NCI-H82 treated with DMSO at 0.1 percent for 48 hours (cell line): ENCODE measurements around the gene PNPLA2.
A peak's percentile ranks its signal among the peaks of the same experiment; 100 is the strongest.

ENCODE experiments used
- DNase-seq: peaks from one replicate; lab custom pipeline; 2025; ENCODE audit not compliant: unreplicated experiment; lab: John Stamatoyannopoulos, UW

PNPLA2 gene

DNA sequence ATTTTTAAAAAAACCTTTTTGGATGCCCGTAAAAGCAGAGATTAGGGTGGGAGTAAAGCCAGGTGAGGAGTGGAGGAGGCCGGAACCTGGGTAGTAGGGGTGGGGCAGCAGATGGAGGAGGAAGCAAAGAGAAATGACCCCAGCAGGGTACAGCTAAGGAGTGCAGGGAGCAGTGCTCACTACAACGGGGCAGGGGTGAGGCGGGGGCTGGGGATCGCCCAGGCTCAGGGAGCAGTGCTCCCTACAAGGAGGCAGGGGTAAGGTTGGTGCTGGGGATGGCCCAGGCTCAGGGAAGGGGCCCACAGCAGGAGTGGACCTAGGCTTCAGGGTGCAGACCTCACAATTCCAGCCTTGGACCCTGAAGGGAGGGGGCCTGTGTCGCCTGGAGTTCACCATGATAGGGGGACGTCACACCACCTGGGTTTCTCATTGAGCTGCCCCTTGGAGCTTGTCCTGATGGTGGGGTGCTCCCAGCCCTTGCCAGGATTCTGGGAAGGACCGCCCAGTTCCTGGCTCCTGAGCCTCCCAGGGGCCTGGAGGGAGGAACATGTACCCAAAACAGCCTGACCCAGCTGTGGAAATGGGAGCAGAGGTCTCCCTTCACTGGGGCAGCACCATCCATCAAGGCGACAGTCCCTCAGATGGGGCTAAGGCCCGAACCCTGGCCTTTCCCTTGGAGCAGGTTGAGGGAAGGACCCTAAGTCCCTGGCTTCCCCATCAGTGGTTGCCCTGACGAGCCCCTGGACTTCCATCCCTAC, 2.9 kb upstream of the PNPLA2 start:
- DNase-seq = no peak

GRCh38 chr11:816433-816779, 2.3 kb upstream of the PNPLA2 start:
- no peak for DNase-seq

GRCh38 chr11:819129-819931, 616 bp downstream of the PNPLA2 start:
- peak; percentile 59 for DNase-seq

- DNase-seq = peak; percentile 24
These were observed 1.4 kb downstream of the PNPLA2 start for GRCh38 chr11:819943-820649.

GRCh38 chr11:820655-821511, 2.2 kb downstream of the PNPLA2 start:
- DNase-seq = no peak

GRCh38 chr11:821512-822371, 3.0 kb downstream of the PNPLA2 start:
- no peak for DNase-seq

GRCh38 chr11:823441-824291, 5.0 kb downstream of the PNPLA2 start:
- DNase-seq = no peak

DNA sequence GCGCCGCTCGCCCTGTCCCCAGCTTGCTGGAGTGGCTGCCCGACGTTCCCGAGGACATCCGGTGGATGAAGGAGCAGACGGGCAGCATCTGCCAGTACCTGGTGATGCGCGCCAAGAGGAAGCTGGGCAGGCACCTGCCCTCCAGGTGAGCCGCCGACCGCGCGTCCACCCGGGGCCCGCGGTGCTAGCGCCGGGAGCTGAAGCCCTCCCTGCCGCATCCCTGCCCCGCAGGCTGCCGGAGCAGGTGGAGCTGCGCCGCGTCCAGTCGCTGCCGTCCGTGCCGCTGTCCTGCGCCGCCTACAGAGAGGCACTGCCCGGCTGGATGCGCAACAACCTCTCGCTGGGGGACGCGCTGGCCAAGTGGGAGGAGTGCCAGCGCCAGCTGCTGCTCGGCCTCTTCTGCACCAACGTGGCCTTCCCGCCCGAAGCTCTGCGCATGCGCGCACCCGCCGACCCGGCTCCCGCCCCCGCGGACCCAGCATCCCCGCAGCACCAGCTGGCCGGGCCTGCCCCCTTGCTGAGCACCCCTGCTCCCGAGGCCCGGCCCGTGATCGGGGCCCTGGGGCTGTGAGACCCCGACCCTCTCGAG, 5.7 kb downstream of the PNPLA2 start:
- no peak for DNase-seq

DNA sequence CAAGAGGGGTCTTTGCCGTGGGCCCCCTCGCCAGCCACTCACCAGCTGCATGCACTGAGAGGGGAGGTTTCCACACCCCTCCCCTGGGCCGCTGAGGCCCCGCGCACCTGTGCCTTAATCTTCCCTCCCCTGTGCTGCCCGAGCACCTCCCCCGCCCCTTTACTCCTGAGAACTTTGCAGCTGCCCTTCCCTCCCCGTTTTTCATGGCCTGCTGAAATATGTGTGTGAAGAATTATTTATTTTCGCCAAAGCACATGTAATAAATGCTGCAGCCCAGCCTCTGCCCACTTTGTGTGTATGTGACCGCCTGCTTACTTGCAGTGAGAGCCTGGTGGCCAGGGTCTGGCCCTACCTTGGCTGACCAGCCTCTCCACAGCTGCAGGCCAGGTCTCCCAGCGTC, 6.2 kb downstream of the PNPLA2 start:
- no peak for DNase-seq

GRCh38 chr11:825366-826226, 6.9 kb downstream of the PNPLA2 start:
- no peak for DNase-seq

- DNase-seq = no peak
These were observed 7.5 kb downstream of the PNPLA2 start for GRCh38 chr11:826227-826621.

DNA sequence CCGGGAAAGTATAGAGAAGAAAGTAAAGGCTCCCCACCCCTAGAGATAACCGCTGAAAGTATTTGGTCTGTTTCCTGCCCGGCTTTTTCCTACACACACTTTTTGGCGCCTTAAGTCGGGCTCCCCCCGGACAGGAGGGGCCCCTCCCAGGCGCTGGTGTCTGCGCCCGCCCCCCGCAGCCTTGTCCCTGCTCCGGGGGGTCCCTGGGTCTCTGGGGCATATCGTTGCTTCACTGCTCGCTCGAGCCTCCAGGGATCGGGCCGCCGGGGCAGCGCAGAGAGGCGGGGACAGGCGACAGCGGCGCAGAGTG, 8.1 kb downstream of the PNPLA2 start:
- DNase-seq = no peak

DNA sequence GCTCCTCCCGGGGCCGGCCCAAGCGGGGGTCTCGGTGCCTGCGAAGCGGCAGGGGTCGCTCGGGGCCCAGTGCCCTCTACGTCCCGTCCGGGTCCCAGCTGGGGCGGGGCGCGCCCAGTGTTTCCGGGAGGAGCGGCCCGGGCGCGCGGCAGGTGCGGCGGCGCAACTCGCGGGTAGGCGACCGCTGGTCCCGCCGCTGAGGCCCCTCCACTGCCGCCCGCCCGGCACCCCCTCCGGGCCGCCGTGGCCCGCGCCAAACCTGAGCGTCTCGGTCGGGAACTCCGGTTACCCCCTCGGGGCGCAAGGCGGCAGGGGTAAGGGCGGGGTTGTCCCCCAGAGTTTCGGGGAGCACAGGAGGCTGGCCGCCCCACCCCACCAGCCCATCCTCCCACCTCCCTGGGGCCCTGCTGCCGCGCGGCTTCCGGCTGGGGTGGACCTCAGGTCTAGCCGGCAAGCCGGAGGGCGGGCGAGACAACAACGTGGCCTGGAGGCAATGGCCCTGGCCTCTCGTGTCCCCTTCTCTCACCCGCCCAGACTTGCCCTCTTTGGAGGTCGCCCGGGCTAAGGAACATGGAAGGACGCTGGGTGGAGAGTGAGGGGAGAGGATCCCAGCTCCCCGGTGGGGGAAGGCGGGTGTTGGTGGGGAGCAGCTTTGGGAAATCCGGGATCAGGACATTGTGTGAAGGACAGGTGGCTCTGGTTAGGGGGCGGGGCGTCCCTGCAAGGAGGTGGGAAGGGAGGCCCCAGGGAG, 8.6 kb downstream of the PNPLA2 start:
- DNase-seq = no peak

- no peak for DNase-seq
These were observed 9.1 kb downstream of the PNPLA2 start, which contains the start of gene CRACR2B for GRCh38 chr11:827897-828192. Gene CRACR2B (plus strand): TSS chr11:827919. CDS start chr11:828608, 689 bp downstream.

DNA sequence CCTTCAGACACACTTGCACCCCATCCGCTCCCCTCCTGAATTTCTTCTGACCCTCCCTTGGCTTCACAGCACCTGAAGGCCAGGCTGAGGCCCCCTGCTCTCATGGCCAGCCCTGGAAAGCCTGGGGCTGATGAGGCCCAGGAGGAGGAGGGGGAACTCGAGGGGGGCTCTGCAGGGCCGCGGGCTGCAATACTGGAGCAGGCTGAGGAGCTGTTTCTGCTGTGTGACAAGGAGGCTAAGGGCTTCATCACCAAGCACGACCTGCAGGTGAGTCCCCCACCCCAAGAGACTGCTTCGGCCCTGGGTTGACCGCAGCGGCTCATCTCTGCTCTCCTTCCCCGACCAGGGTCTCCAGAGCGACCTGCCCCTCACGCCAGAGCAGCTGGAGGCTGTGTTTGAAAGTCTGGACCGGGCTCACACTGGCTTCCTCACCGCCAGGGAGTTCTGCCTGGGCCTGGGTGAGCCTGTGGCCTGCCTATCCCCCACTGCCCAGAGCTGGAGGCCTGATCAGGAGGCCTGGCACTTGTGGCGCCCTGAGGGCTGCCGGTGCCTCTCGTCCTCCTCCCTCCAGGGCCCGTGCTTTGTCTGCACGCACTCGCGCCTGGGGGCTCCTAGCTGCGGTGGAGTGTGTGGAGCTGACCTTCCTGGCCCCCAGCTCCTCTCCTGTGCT, 9.9 kb downstream of the PNPLA2 start:
- DNase-seq = no peak

GRCh38 chr11:829176-829846, 10.6 kb downstream of the PNPLA2 start:
- DNase-seq = no peak
